ENCODE measurements around the gene KRT37. TPM values are rescaled to one million over a fixed set of nuclear protein-coding genes. Genes with fewer than 3 reads are reported as not detected.

The KRT37 gene
- total RNA-seq (2022; extraction: Qiagen RNA extraction) = not detected in 5 replicates

GRCh38 chr17:41424111-41424635 lies at the start of gene KRT37:
TSS of gene KRT37 (minus strand) at chr17:41424585. CDS start at chr17:41424523, 62 bp downstream.

GRCh38 chr17:41466988-41467387 lies 42.6 kb upstream of the KRT37 start, which contains the start of gene KRT32:
TSS of gene KRT32 (minus strand) at chr17:41467386. CDS start at chr17:41467325, 61 bp downstream.

GRCh38 chr17:41440531-41441033 lies 16.2 kb upstream of the KRT37 start, which contains the start of gene KRT38:
TSS of gene KRT38 (minus strand) at chr17:41440983. CDS start at chr17:41440921, 62 bp downstream.

GRCh38 chr17:41396996-41397660 lies 27.3 kb downstream of the KRT37 start, which contains the start of gene KRT31:
TSS of gene KRT31 (minus strand) at chr17:41397608. CDS start at chr17:41397539, 69 bp downstream.

GRCh38 chr17:41381943-41382342 lies 42.4 kb downstream of the KRT37 start, which contains the start of gene KRT34:
TSS of gene KRT34 (minus strand) at chr17:41382306. CDS start at chr17:41382246, 60 bp downstream.

Other genes with a start within 250 kb of the KRT37 start
- gene KRTAP4-2, start 246.4 kb downstream of the KRT37 start, total RNA-seq (2022; extraction: Qiagen RNA extraction) = not detected in 5 replicates
- 0.16 to 0.38 TPM (median 0.18 TPM) in 3 of 5 replicates, not detected in the others for gene KRTAP4-1, start 239.7 kb downstream of the KRT37 start, total RNA-seq (2022; extraction: Qiagen RNA extraction)
- gene KRTAP9-1, start 234.7 kb downstream of the KRT37 start, total RNA-seq (2022; extraction: Qiagen RNA extraction) = not detected in 5 replicates
- not detected in 5 replicates for gene KRTAP9-2, start 197.9 kb downstream of the KRT37 start, total RNA-seq (2022; extraction: Qiagen RNA extraction)
- not detected in 5 replicates for gene KRTAP9-3, start 192.1 kb downstream of the KRT37 start, total RNA-seq (2022; extraction: Qiagen RNA extraction)
- gene KRTAP9-8, start 186.6 kb downstream of the KRT37 start, total RNA-seq (2022; extraction: Qiagen RNA extraction) = not detected in 5 replicates
- not detected in 5 replicates for gene KRTAP9-4, start 174.9 kb downstream of the KRT37 start, total RNA-seq (2022; extraction: Qiagen RNA extraction)
- gene KRTAP9-9, start 169.2 kb downstream of the KRT37 start, total RNA-seq (2022; extraction: Qiagen RNA extraction) = not detected in 5 replicates
- not detected in 5 replicates for gene KRTAP9-6, start 159.2 kb downstream of the KRT37 start, total RNA-seq (2022; extraction: Qiagen RNA extraction)
- not detected in 5 replicates for gene KRTAP9-7, start 148.9 kb downstream of the KRT37 start, total RNA-seq (2022; extraction: Qiagen RNA extraction)
- gene KRTAP29-1, start 121.7 kb downstream of the KRT37 start, total RNA-seq (2022; extraction: Qiagen RNA extraction) = not detected in 5 replicates
- gene KRTAP16-1, start 115.3 kb downstream of the KRT37 start, total RNA-seq (2022; extraction: Qiagen RNA extraction) = not detected in 5 replicates
- gene KRTAP17-1, start 108.9 kb downstream of the KRT37 start, total RNA-seq (2022; extraction: Qiagen RNA extraction) = not detected in 5 replicates
- gene KRT33A, start 73.8 kb downstream of the KRT37 start, total RNA-seq (2022; extraction: Qiagen RNA extraction) = not detected in 5 replicates
- gene KRT33B, start 54.8 kb downstream of the KRT37 start, total RNA-seq (2022; extraction: Qiagen RNA extraction) = not detected in 5 replicates
- 0.14 to 0.41 TPM (median 0.39 TPM) in 5 replicates for gene KRT34, start 42.3 kb downstream of the KRT37 start, total RNA-seq (2022; extraction: Qiagen RNA extraction)
- not detected in 5 replicates for gene KRT31, start 27.0 kb downstream of the KRT37 start, total RNA-seq (2022; extraction: Qiagen RNA extraction)
- gene KRT38, start 16.4 kb upstream of the KRT37 start, total RNA-seq (2022; extraction: Qiagen RNA extraction) = not detected in 5 replicates
- 0.07 TPM in 2 of 5 replicates, not detected in the others for gene KRT32, start 42.8 kb upstream of the KRT37 start, total RNA-seq (2022; extraction: Qiagen RNA extraction)
- gene KRT35, start 56.6 kb upstream of the KRT37 start, total RNA-seq (2022; extraction: Qiagen RNA extraction) = not detected in 5 replicates
- gene KRT36, start 65.3 kb upstream of the KRT37 start, total RNA-seq (2022; extraction: Qiagen RNA extraction) = not detected in 5 replicates
- 0.12 to 0.41 TPM (median 0.37 TPM) in 5 replicates for gene KRT13, start 81.0 kb upstream of the KRT37 start, total RNA-seq (2022; extraction: Qiagen RNA extraction)
- 2.9 to 4.6 TPM (median 3.5 TPM) in 5 replicates for gene KRT15, start 94.3 kb upstream of the KRT37 start, total RNA-seq (2022; extraction: Qiagen RNA extraction)
- gene KRT19, start 103.7 kb upstream of the KRT37 start, total RNA-seq (2022; extraction: Qiagen RNA extraction) = 37.8 to 59.9 TPM (median 49.0 TPM) in 5 replicates
- not detected in 5 replicates for gene KRT9, start 147.5 kb upstream of the KRT37 start, total RNA-seq (2022; extraction: Qiagen RNA extraction)
- 0.18 to 0.34 TPM in 2 of 5 replicates, not detected in the others for gene KRT14, start 162.3 kb upstream of the KRT37 start, total RNA-seq (2022; extraction: Qiagen RNA extraction)
- 0.62 to 1.2 TPM (median 1.0 TPM) in 5 replicates for gene KRT16, start 188.2 kb upstream of the KRT37 start, total RNA-seq (2022; extraction: Qiagen RNA extraction)
- 0.66 to 1.0 TPM (median 0.83 TPM) in 5 replicates for gene KRT17, start 200.0 kb upstream of the KRT37 start, total RNA-seq (2022; extraction: Qiagen RNA extraction)